ENCODE data around the gene TAS2R20. TPM values are rescaled to one million over a fixed set of nuclear protein-coding genes. Genes with fewer than 3 reads are reported as not detected.

TAS2R20 gene
- total and polyA plus RNA-seq, 2 of the 4 experiments (the other 2 are of a cell fraction): 0.36 to 3.4 TPM

- peaks cover 3 to 8% of the 10 kb centered on the region in 2 experiments; a peak in 2 of 4 replicates for H3K79me1 ChIP-seq (ENCODE audit: low read depth in 1 of 2, low read length in 2 of 2)
- BruUV-seq (replicated peaks): no TSS peak
These were observed 16.1 kb upstream of the TAS2R20 start for GRCh38 chr12:11014234-11014633.

More at GRCh38 chr12:11014234-11014633, 16.1 kb upstream of the TAS2R20 start:
- H3K9me3 ChIP-seq (ENCODE audit: control insufficient read depth, insufficient read depth, low read length): no peaks in the 10 kb centered on the region
- no peak overlapping the region for H4K8ac ChIP-seq (ENCODE audit: low read depth in 2 of 2, low read length in 2 of 2)
- DNase-seq (peak; percentile 64), ATAC-seq (ENCODE audit: low read depth) (peak; percentile 59)
- no peak overlapping the region for H3K18ac ChIP-seq (ENCODE audit: low read depth, low read length)
- H3K56ac ChIP-seq (ENCODE audit: extremely low read depth, insufficient read depth, low read length): no peak overlapping the region
- dilution Hi-C loops (cut with HindIII; ENCODE audit: low sequenced_read_pairs, unreplicated experiment): no loop called here
- no peak overlapping the region for H3K4ac ChIP-seq (ENCODE audit: low read depth, low read length)
- H3K4me2 ChIP-seq (ENCODE audit: low read depth, low read length): no peak overlapping the region
- H2AK5ac ChIP-seq (ENCODE audit: low read depth, low read length): no peak overlapping the region
- H2AFZ ChIP-seq (replicated peaks; ENCODE audit: low read length, poor library complexity): no peak overlapping the region
- no peaks in the 10 kb centered on the region for H3K27me3 ChIP-seq (ENCODE audit: control insufficient read depth, insufficient read depth, low read length)
- H2AK9ac ChIP-seq (replicated peaks; ENCODE audit: low read depth, low read length, poor library complexity): no peak overlapping the region
- no peak overlapping the region for H3K4me3 ChIP-seq (ENCODE audit: insufficient read depth, low read depth, low read length)
- H2BK5ac ChIP-seq (ENCODE audit: low read depth, low read length, poor library complexity, severe bottlenecking): no peak overlapping the region
- H4K20me1 ChIP-seq (ENCODE audit: insufficient read depth, low read length): no peaks in the 10 kb centered on the region
- no peak overlapping the region for H3K9ac ChIP-seq (ENCODE audit: low read depth, low read length)
- H2BK15ac ChIP-seq (ENCODE audit: low read depth, low read length): no peak overlapping the region
- TF ChIP-seq CHD1 (IDR thresholded peaks at IDR 0.05; ENCODE audit: low read depth, low read length) (no peak), RAD21 (IDR thresholded peaks at IDR 0.05; ENCODE audit: low read length) (no peak), SMC3 (IDR thresholded peaks at IDR 0.05; ENCODE audit: low read depth, low read length) (no peak), CTCF (conservative IDR thresholded peaks at IDR 0.05; ENCODE audit: low read depth, low read length) (no peak), NFE2L2 (IDR thresholded peaks at IDR 0.05; ENCODE audit: low read depth, low read length) (no peak), ELK1 (IDR thresholded peaks at IDR 0.05; ENCODE audit: borderline replicate concordance, low read depth, low read length) (no peak), MAZ (IDR thresholded peaks at IDR 0.05; ENCODE audit: borderline replicate concordance, low read depth, low read length) (no peak), MXI1 (IDR thresholded peaks at IDR 0.05; ENCODE audit: borderline replicate concordance, low read depth, low read length) (no peak)
- no peaks in the 10 kb centered on the region; the same call in 1 of the 2 replicates for H3K9me1 ChIP-seq (ENCODE audit: insufficient read depth, low read length)
- ChIA-PET CTCF (no interaction called here), POLR2A (ENCODE audit: unreplicated experiment) (no interaction called here)
- H2BK20ac ChIP-seq (ENCODE audit: low read depth, low read length): no peak overlapping the region
- no peaks in the 10 kb centered on the region for H3K36me3 ChIP-seq (ENCODE audit: control insufficient read depth, insufficient read depth, low read length)
- no peaks in the 10 kb centered on the region; the same call in 1 of the 2 replicates for H3K4me1 ChIP-seq (ENCODE audit: control insufficient read depth, insufficient read depth, low read length)
- no peak overlapping the region for H3K14ac ChIP-seq (replicated peaks; ENCODE audit: low read depth, low read length)
- H4K5ac ChIP-seq (ENCODE audit: low read depth, low read length): no peak overlapping the region
- in situ Hi-C loops (cut with MboI; ENCODE audit: low sequenced_read_pairs): no loop called here
- H2BK120ac ChIP-seq (ENCODE audit: low read depth, low read length): no peak overlapping the region
- H4K91ac ChIP-seq (ENCODE audit: insufficient read depth, low read depth, low read length): no peak overlapping the region
- H3K23ac ChIP-seq (ENCODE audit: low read depth, low read length): no peak overlapping the region
- no peak overlapping the region for H3K27ac ChIP-seq (ENCODE audit: insufficient read depth, low read length)
- intact Hi-C loops (cut with micrococcal nuclease): loop anchor here (2.0 kb wide), 1 partner anchor 55 kb away; no protein-coding TSS in a partner anchor
